DMS114 treated with DMSO at 0.1 percent for 48 hours (cell line): ENCODE results near the gene ARHGAP26.

Source experiments
- DNase-seq: peaks from one replicate; lab custom pipeline; 2025; ENCODE audit not compliant: unreplicated experiment; lab: John Stamatoyannopoulos, UW

Gene ARHGAP26

DNA sequence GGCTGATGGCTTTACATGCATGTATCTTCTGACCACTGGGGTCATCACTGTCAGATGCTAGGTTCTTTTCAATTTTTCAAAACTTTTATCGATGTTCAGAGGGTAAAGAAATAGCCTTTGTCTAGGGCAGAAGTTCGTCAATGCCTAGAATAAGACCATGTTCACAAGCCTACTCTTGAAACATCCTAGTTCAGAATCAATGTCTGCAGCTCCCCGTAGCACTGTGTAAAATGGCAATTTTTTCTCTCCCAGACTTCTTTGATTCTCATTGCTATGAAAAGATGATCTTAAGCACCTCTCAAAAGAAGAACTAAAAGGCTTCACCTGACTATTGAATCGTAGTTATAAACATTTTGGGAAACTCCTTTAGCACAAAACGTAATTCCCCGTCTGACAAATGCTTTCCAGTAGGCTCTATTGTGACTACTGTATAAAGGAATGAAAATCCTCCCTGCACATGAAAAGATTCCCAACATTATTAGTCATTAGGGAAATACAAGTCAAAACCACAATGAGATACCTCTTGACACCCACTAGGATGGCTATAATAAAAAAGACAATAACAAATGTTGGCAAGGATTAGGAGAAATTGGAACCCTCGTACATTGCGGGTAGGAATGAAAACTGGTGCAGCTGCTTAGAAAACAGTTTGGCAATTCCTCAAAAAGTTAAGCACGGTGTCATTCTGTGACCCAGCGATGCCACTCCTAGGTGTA, 263.5 kb downstream of the ARHGAP26 start:
- no peak for DNase-seq

DNA sequence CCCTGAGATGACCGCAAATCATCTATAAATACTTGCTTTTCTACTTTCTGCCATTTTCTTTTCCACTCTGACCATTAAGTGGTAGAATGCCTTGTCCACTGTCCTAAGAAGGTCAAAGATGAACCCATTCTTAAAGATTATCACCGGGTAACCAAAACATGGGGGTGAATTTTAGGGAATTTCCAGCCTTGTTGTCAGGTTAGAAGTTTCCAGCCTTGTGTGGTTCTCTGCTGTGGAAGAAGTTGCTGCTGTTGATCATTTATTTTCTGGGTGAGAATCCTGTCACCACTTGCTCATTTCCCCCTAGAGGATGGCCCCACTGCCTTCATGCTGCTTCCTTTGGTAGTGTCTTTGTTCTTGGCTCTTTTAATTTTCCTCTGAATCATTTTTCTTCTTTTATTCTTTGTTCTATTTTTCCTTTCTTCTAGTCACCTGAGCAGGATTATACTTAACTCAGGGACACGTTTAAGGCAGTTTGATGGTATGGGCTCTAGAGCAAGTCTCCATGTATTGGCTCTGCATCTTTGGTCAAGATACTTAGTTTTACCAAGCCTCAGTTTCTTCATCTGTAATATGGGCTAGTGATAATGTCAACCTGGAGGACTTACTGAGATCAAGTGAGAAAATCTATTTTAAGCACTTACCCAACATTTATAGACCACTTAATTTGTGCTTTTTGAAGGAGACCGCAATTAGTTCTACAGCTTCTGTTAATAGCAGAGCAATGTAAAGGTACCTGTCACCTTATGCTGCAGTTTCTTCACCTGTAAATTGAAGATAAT, 266.2 kb downstream of the ARHGAP26 start:
- DNase-seq = no peak

DNA sequence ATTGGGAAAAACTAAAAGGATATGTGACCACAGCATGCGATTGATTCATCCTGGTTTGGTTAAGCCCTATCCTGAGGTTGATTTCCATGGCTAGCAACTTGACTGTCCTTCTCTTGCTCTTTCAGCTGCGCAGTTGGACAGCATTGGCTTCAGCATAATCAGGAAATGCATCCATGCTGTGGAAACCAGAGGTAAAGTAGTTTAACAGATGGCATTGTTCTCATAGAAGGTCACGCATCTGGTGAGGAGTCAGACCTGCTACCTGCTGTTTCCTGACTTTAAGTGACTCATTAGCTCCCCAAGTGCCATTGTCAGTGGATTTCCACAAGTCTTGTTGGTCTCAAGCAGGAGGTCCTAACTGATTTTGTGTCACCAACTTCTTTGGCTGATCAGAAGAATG, 266.9 kb downstream of the ARHGAP26 start:
- DNase-seq = no peak

DNA sequence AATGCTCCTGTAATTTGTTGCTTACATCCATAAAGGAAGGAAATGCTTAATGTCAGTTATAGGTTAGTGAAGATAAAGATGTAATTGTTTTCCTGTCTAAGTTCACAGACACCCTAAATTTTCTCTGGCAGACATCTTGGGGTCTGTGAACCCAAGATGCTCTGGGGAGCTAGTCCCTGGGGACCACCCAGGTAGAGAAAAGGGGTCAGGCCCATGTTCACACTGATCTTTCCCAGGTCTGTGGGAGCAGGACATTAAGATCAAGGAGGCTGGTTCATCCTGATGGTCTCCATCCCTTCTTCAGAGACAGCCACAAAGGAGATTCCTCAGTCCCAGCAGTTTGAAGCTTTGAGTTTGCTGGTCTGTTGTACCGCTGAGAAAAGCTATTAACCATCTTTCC, 267.5 kb downstream of the ARHGAP26 start:
- DNase-seq = no peak

DNA sequence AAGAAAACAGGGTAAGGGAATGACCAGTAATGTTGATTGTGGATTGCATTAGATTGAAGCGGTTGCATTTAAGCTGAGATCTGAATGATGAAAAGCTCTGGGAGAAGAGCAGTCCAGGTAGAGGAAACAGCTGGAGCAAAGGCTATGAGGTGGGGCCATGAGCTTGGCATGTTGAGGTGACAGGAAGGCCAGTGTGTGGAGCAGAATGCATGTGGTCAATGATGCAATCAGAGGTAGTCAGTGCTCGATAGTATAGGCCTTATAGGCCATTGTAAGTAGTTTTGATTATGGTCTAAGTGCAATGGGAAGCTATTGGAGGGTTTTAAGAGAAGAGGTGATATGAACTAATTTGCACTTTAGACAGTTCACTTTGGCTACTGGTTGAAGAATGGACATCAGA, 270.4 kb downstream of the ARHGAP26 start:
- DNase-seq = no peak

DNA sequence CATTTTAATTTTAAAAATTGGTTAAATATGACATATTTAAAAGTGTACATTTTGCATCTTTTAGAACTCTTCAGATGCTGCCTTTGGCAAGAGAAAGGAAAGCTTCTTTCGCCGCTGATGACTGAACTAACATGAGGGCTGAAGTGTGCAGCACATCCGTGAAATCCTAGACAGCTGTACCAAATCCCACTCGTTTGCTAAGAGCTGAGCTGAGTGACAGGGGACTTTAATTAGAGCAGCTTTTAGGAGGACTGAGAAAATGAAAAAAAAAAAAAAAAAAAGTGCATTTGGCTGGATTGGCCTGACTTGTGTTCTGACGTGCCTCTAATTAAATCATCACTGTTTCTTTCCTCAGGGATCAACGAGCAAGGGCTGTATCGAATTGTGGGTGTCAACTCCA, 271.3 kb downstream of the ARHGAP26 start:
- no peak for DNase-seq

DNA sequence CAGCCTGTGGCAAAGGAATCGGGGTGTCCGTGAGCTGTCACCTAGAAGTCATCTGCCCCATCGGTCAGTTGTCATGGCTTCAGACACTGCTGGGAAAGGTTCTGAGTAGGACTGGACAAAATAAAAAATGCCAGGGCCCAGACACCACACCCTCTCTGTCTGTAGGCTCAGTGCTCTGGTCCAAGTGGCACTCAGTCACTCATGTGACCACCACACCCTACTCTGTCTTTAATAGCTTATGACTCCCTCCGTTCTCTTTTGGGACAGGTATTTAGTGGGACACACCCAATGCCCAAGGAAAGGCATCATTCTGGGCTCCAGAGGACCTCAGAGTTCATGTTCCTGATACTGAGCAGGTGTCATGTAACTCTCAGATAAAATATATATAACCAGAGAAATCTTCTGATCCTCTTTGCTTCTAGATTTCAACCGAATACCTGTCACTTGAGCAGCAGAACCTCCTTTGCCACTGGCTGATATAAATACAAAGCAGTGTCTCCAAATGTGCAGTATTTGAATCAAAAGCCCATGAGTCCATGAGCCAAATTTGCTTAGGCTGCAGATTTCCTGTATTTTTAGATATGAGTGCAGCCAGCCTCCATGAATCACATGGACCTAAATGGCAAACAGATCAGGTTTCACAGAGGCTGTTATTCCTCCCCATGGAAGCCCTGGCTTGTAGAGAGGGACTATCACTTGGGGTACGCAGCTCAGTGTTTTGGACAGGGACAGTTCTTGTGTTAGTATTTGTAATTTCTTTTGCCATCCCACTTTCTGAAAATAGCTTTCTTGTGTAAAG, 272.0 kb downstream of the ARHGAP26 start:
- no peak for DNase-seq

DNA sequence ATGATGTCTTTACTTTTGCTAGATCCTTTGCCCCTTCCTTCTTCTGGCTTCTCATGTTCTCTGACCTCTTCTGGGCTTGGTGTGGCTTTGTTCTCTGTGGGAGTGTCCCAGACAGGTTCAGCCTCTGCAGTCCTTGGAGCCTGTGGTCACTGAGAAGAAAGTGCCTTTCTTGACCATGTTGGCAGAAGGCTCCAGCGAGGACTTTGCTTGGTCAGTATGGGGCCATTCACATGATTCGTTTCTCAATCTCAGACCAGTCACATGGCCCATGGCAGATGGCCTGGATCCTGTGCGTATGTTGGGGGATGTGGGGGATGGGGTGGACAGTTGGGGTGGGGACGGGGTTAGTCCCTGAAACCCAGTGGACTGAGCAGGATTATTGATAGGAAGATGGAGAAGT, 274.1 kb downstream of the ARHGAP26 start:
- DNase-seq = no peak

DNA sequence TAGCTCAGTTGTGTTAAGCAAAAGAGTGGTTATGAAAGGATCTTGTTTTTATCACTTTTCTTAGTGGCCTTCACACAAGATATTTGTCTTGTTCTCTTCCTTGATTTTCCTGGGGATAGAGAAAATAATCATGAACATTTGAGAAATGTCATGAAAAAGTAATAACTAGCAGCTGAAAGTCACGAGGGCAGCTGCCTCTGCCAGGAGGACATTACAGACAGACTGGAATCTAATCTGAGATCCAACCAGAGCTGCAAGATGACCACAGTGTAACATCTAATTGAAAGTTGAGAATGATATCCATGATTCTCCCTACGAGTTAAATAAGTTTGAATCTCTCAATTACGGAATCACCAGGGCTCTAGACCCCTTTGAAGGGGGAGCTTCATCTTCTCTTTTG, 274.9 kb downstream of the ARHGAP26 start:
- DNase-seq = no peak

DNA sequence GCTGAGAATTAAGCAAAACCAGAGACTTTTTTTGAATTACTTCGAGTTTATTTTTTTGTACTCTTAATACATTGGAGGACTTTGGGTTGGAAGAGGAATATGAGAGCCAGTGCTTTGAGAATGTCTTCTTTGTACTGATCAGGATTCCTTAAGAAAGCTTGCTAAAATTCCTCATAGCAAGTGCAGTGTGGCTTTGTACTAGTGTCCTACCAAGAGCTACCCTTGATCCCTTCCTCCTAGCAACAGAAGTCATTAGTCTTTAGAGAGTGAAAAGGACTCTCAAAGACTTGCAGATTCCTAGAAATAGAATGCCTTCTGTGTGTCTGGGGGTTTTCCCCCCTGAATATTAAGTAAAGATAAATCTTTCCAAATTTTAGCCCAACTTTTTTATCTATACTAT, 276.1 kb downstream of the ARHGAP26 start:
- no peak for DNase-seq

DNA sequence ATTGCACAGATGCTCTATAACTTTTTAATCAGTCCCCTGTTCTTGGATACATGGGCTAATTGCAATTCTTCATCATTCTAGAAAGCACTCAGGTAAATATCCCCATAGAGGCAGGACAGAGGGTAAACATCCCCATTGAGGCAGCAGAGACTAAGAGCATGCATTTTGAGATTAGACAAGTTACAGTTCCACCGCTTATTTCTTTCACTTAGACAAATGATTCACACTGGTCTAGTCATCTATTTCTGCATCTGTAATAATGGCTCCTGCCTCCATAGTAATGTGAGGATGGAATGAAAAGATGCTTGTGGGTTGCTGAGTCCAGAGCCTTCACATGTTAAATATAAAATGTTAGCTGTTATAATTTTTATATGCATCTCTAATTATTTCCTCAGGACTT, 276.9 kb downstream of the ARHGAP26 start:
- no peak for DNase-seq

DNA sequence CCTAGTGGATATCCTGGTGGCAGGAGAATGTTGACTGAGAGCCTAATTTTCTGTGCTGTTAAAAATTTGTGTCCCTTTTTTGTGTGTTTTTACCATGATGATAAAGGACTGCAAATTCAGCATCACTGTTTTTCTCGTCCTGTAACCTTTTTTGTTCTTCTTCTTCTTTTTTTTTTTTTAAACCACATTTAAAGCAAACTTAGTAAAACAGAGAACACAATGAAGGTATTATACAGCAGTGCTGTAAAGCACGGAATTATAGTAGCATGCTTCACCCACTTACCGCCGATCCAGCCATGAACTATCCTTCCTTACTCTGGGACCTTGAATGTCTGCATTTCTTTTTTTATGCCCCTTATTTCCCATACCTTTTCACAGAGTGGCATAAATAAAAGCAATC, 280.0 kb downstream of the ARHGAP26 start:
- DNase-seq = no peak

DNA sequence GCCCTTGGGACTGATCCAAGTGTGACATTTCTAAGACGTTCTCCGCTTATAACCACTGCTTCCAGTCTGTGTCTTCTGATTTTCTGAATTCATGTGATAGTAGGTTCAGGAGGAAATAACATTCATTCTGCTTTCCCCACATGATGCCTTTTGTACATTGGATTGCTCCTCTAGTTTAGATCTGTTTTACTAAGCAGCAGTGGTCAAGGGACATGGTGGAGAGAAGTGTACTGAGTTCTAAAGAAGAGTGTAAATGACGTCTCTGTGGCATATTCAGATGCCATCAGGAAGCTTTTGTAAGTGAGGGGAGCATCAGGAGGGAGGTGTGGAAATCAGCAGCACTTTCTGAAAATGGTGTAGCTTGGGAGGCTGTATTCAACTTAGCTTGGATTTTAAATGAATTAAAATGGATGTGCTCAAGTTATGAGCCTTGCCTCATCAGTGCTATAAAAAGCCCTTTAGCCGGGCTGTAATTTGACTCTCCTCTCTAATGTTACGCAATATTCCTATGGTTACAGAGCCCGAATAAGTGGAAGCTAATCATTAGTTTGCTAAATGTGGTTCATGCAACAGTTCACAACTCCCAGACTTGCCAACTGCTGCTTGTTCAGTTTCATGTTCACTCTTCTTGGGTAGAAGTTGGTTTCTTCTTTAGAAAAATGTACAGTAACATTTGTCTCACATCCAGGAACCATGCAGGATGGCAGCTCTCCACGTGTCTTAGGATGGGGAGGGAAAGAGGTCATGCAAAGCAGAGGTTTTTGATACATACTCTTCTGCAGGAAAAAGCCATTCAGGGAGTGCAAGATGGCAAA, 281.3 kb downstream of the ARHGAP26 start:
- no peak for DNase-seq

DNA sequence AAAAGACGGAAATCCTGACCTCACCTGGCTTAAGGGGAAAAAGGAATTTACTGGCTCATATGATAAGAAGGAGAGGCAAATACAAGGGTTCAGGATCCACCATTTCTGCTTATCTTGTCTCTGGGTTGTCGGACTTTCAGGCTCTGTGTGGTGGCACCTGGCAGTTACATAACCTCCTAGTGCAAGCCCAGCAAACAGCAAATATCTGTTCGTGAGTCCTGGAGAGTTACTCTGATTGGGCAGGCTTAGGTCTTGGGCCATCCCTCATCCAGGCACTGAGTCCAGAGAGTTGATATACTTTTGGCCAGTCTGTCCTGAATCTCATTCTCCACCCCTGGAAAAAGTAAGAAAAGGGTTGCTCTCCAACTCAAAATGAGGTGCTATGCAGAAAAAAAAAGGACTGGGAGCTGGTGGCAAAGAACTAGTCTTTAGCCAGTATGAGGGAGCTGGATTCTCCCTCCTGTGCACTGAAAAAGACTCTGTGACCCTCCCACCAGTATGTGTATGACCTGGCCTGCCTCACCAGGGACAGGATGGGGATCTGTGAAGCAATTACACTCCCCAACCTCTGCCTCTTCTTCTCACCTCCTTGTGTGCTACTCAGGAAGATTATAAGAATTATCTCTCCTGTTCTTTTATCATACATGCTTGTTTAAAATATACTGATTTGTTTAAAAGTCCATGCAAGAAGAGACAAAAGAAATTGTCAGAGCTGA, 282.9 kb downstream of the ARHGAP26 start:
- DNase-seq = no peak

DNA sequence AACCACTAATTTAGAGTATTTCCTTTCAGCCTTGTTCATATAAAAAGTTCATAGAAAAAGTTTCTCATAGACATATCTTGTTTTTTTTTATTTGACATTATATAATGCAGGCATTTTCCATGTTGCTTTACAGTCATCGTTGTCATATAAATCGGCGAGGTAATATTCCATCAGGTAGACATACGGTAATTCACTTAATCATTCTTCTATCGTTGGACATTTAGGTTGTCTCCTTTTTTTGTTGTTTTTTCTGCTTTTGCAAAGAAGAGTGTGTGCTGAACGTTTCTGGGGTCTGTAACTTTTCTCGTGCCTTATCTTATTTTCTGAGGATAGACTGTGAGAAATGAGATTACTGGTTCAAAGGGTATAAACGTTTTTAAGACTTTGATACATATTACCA, 283.6 kb downstream of the ARHGAP26 start:
- no peak for DNase-seq

DNA sequence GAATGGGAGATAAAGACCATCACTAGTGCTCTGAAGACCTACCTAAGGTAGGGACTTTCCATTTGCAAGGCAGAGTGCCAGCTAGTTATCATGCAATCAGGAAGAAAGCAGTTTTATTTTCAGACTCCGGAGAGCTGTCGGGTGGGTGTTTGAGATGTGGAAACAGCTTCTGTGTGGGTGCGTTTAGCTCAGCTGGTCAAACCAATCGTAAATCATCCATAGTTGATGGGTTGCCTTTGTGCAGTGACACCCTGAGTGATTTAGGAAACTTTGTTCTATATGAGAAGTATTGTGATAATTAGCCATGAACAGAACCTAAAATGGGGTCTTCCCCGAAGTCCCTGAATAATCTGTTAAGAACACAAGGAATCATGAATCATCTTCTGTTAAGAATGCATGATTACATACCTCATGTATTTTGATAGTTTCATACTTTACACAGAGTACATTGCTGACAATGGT, 284.3 kb downstream of the ARHGAP26 start:
- DNase-seq = no peak

DNA sequence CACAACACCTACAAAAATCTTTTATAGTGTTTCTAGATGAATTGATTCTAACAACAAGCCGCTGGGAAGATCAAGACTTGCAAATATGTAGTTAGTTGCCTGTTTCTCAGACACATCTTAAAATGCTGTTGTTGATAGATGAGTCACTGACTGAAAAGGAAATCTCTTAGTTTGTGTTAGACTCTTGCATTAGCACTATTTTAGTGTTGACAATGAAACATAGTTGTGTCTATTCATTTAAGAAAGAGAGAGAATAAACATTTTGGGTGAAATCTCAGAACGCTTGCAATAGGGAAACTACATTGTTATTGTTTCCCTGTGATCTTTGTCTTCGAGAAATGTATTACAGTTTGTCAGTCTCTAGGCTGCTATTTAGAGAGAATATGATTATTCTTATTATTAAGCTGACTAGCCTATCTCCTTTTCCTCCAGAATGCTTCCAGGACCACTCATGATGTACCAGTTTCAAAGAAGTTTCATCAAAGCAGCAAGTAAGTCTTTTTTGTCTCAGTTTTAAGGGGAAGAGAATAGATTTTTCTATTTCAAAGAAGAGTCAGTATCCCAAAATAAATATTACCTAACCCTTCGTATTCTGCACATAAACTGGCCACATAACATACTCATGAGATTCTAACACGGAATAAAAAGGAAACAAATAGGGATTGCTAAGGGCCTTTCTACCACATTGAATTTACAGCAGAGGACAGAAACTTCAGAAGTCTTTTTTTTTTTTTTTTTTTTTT, 285.6 kb downstream of the ARHGAP26 start:
- DNase-seq = no peak

DNA sequence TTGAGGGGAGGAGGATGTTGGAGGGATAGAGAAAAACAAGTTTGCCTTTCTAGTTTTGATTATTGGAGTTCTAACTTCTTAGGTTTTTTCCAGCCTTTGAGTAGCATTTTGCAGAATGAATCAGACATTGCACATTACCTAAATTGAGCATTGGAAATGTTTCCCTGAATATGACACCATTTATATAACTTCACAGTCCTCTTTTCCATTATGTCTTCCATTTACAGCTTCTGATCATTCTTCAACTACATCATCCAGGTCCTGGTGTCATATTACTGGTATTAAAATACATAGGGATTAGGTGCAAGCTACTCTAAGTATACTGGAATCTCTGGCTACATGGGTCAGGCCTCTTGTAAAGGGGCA, 286.1 kb downstream of the ARHGAP26 start:
- DNase-seq = no peak

DNA sequence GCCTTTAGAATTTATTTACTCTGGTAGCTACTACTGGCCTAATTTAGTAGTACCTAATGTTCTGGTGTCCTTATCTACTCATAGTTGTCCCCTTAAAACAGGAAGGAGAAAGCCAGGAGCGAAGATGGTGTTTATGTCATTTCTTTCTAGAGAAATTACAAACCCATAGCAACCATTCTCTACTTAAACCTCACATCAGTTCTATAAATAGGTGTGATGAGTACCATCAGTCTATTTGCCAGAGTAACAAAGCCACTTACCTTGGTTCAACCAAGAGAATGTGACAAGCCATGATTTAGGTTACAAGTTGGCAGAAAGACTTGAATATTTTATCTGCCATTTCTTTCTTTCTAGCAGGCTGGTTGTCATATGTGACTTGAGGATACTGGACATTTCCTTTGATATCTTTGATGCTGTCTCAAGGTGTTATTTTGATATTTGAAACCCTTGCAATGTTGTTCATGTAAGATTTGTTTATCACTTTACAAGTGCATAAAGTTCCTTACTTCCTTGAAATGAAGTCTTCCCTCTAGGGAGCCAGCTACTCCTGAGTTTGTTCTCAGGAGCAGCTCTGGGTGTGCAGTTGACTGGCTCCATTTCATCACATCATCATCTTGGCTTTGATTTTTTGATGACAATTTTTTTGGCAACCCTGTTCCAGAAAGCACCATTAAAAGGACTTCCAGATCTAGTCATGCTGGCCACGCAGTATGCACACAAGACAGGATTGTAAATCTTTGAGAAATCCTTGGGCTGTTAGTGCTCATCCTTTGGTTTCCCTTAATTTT, 286.8 kb downstream of the ARHGAP26 start:
- DNase-seq = no peak
